Dedifferentiated amniotic fluid mesenchymal stem cell (primary cell): ENCODE data around the gene ARHGAP26.

Experiments
- DNase-seq: peaks from one replicate; pipeline ENCODE4 v3.0.0-alpha.2; 2016; ENCODE audit errors: extremely low spot score

The ARHGAP26 gene

GRCh38 chr5:143219696-143220095, 449.5 kb downstream of the ARHGAP26 start:
- no peak for DNase-seq

GRCh38 chr5:143220748-143221251, 450.6 kb downstream of the ARHGAP26 start:
- no peak for DNase-seq

- no peak for DNase-seq
Measured at GRCh38 chr5:143222287-143223231, 452.4 kb downstream of the ARHGAP26 start.

- DNase-seq: no peak
Measured at GRCh38 chr5:143224672-143225071, 454.5 kb downstream of the ARHGAP26 start.

- no peak for DNase-seq
Measured at GRCh38 chr5:143225511-143225910, 455.3 kb downstream of the ARHGAP26 start.

GRCh38 chr5:143226361-143226760, 456.2 kb downstream of the ARHGAP26 start:
- no peak for DNase-seq

GRCh38 chr5:143226872-143227271, 456.7 kb downstream of the ARHGAP26 start:
- no peak for DNase-seq

GRCh38 chr5:143227301-143227700, 457.1 kb downstream of the ARHGAP26 start:
- no peak for DNase-seq

- no peak for DNase-seq
Measured at GRCh38 chr5:143228597-143229293, 458.6 kb downstream of the ARHGAP26 start.

- DNase-seq: no peak
Measured at GRCh38 chr5:143229426-143229895, 459.3 kb downstream of the ARHGAP26 start.

GRCh38 chr5:143229896-143230675, 459.9 kb downstream of the ARHGAP26 start:
- DNase-seq: no peak

GRCh38 chr5:143230676-143230996, 460.5 kb downstream of the ARHGAP26 start:
- no peak for DNase-seq

GRCh38 chr5:143231416-143231815, 461.2 kb downstream of the ARHGAP26 start:
- no peak for DNase-seq

- DNase-seq: no peak
Measured at GRCh38 chr5:143231973-143232812, 462.0 kb downstream of the ARHGAP26 start.

- DNase-seq: no peak
Measured at GRCh38 chr5:143233031-143233430, 462.9 kb downstream of the ARHGAP26 start.

GRCh38 chr5:143234162-143234842, 464.1 kb downstream of the ARHGAP26 start:
- DNase-seq: no peak

GRCh38 chr5:143235423-143235822, 465.2 kb downstream of the ARHGAP26 start:
- no peak for DNase-seq

GRCh38 chr5:143236682-143237081, 466.5 kb downstream of the ARHGAP26 start:
- no peak for DNase-seq

- DNase-seq: no peak
Measured at GRCh38 chr5:143237664-143238063, 467.5 kb downstream of the ARHGAP26 start.

- DNase-seq: no peak
Measured at GRCh38 chr5:143238620-143239019, 468.4 kb downstream of the ARHGAP26 start.
